Neural cell (in vitro differentiated cells): ENCODE results near the gene TSPAN31.

Source experiments
- EP300 ChIP-seq: fragments of 450-650 bp; conservative IDR thresholded peaks from 2 replicates; pipeline ENCODE4 v1.6.1; 2014; ENCODE audit warnings: antibody characterized with exemption, mild to moderate bottlenecking, moderate library complexity; ENCODE audit not compliant: poor library complexity, severe bottlenecking
- EZH2 ChIP-seq: fragments of 200-600, 300-800 bp; shearing (Covaris generic), sonication (generic); IDR thresholded peaks from 2 replicates; pipeline ENCODE4 v1.6.1; 2014; ENCODE audit warnings: antibody characterized with exemption, low read length, borderline replicate concordance, mild to moderate bottlenecking; ENCODE audit not compliant: insufficient read depth, poor library complexity, severe bottlenecking
- MXI1 ChIP-seq: fragments of 450-650 bp; conservative IDR thresholded peaks from 2 replicates; pipeline ENCODE4 v1.6.1; 2014; ENCODE audit warnings: antibody characterized with exemption, mild to moderate bottlenecking; ENCODE audit not compliant: poor library complexity, severe bottlenecking
- POLR2AphosphoS5 ChIP-seq: IDR thresholded peaks from 2 replicates; pipeline ENCODE4 v1.6.1; 2012
- RAD21 ChIP-seq: fragments of 450-650 bp; conservative IDR thresholded peaks from 2 replicates; pipeline ENCODE4 v1.6.1; 2014; ENCODE audit warnings: antibody characterized with exemption, mild to moderate bottlenecking, moderate library complexity
- SMC3 ChIP-seq: fragments of 450-650 bp; conservative IDR thresholded peaks from 2 replicates; pipeline ENCODE4 v1.6.1; 2014; ENCODE audit warnings: antibody characterized with exemption, mild to moderate bottlenecking, moderate library complexity; ENCODE audit not compliant: poor library complexity
- TAF1 ChIP-seq: IDR thresholded peaks from 2 replicates; pipeline ENCODE4 v1.6.1; 2012; ENCODE audit warnings: low read depth
- TF ChIP-seq, protein P1 (sequence below): fragments of 450-650 bp; IDR thresholded peaks from 2 replicates; pipeline ENCODE4 v1.5.1; 2014; ENCODE audit warnings: antibody characterized with exemption, mild to moderate bottlenecking, moderate library complexity; ENCODE audit not compliant: poor library complexity, severe bottlenecking
- TF ChIP-seq, protein P2 (sequence below): IDR thresholded peaks from 2 replicates; pipeline ENCODE4 v1.6.1; 2012; ENCODE audit warnings: borderline replicate concordance

DNA sequence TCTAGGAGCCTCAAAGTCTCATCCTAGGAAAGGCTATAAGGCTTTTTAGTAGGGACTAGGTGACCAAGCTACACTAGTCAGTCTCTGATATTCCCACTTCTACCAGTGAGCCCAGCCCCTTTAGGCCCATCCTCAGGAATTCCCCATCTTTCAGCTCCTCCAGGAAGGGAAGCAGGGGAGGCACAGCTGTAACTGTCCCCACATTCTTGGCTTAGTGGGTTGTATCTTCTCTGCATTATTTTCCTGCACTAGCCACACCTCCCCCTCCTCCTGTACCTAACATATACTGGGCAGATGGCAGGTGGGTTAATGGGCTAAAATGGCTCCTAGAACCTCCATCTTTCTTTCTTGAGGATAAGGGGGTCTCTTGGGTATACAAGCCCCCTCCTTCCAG lies 22.5 kb downstream of the TSPAN31 start:
- TF ChIP-seq, protein P1, sequence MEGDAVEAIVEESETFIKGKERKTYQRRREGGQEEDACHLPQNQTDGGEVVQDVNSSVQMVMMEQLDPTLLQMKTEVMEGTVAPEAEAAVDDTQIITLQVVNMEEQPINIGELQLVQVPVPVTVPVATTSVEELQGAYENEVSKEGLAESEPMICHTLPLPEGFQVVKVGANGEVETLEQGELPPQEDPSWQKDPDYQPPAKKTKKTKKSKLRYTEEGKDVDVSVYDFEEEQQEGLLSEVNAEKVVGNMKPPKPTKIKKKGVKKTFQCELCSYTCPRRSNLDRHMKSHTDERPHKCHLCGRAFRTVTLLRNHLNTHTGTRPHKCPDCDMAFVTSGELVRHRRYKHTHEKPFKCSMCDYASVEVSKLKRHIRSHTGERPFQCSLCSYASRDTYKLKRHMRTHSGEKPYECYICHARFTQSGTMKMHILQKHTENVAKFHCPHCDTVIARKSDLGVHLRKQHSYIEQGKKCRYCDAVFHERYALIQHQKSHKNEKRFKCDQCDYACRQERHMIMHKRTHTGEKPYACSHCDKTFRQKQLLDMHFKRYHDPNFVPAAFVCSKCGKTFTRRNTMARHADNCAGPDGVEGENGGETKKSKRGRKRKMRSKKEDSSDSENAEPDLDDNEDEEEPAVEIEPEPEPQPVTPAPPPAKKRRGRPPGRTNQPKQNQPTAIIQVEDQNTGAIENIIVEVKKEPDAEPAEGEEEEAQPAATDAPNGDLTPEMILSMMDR, result no peak
- TF ChIP-seq EZH2 (no peak), MXI1 (no peak), EP300 (no peak), SMC3 (no peak), POLR2AphosphoS5 (no peak), TAF1 (no peak), RAD21 (no peak)
- TF ChIP-seq, protein P2, sequence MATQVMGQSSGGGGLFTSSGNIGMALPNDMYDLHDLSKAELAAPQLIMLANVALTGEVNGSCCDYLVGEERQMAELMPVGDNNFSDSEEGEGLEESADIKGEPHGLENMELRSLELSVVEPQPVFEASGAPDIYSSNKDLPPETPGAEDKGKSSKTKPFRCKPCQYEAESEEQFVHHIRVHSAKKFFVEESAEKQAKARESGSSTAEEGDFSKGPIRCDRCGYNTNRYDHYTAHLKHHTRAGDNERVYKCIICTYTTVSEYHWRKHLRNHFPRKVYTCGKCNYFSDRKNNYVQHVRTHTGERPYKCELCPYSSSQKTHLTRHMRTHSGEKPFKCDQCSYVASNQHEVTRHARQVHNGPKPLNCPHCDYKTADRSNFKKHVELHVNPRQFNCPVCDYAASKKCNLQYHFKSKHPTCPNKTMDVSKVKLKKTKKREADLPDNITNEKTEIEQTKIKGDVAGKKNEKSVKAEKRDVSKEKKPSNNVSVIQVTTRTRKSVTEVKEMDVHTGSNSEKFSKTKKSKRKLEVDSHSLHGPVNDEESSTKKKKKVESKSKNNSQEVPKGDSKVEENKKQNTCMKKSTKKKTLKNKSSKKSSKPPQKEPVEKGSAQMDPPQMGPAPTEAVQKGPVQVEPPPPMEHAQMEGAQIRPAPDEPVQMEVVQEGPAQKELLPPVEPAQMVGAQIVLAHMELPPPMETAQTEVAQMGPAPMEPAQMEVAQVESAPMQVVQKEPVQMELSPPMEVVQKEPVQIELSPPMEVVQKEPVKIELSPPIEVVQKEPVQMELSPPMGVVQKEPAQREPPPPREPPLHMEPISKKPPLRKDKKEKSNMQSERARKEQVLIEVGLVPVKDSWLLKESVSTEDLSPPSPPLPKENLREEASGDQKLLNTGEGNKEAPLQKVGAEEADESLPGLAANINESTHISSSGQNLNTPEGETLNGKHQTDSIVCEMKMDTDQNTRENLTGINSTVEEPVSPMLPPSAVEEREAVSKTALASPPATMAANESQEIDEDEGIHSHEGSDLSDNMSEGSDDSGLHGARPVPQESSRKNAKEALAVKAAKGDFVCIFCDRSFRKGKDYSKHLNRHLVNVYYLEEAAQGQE, result no peak
